WTC11 (cell line): ENCODE measurements around the gene TEAD1. TPM values are rescaled to one million over a fixed set of nuclear protein-coding genes. Genes with fewer than 3 reads are reported as not detected.

Experiments
- ATAC-seq: fragments of 200-7000 bp; cut with Tn5 transposase; 2 replicates; pipeline ENCODE4 v1.10.0; 2021; ENCODE audit warnings: mild to moderate bottlenecking, moderate library complexity
- CTCF ChIA-PET: fragments of 300-600 bp; sonication (Branson Sonifier 250); formaldehyde crosslinking; loops from one replicate; lab custom pipeline; 2021; ENCODE audit warnings: antibody characterized with exemption; lab: Charles Lee
- POLR2A ChIA-PET: fragments of 350-600 bp; sonication (Branson Sonifier 250); formaldehyde crosslinking; loops from one replicate; lab custom pipeline; 2021; ENCODE audit warnings: antibody characterized with exemption; lab: Charles Lee
- DNase-seq: peaks from one replicate; pipeline ENCODE4 v3.0.0; 2021; ENCODE audit warnings: low spot score
- H3K27ac Mint-ChIP-seq: 2 replicates; pipeline ENCODE4 v1.8.0; 2021; ENCODE audit warnings: mixed read lengths
- H3K27me3 Mint-ChIP-seq: 2 replicates; pipeline ENCODE4 v1.8.0; 2021; ENCODE audit warnings: low read depth, mild to moderate bottlenecking, moderate library complexity, mixed read lengths
- H3K36me3 Mint-ChIP-seq: 2 replicates; pipeline ENCODE4 v1.8.0; 2021; ENCODE audit warnings: mixed read lengths
- H3K4me1 Mint-ChIP-seq: 2 replicates; pipeline ENCODE4 v1.8.0; 2022; ENCODE audit warnings: mixed read lengths
- H3K4me3 Mint-ChIP-seq: 2 replicates; pipeline ENCODE4 v1.8.0; 2021; ENCODE audit warnings: mild to moderate bottlenecking, moderate library complexity, mixed read lengths
- H3K9me3 Mint-ChIP-seq: 2 replicates; pipeline ENCODE4 v1.8.0; 2021; ENCODE audit warnings: mixed read lengths
- ATF1 ChIP-seq: sonication (generic); formaldehyde crosslinking; IDR thresholded peaks from 2 replicates; pipeline ENCODE4 v1.8.1; 2023; ENCODE audit warnings: mild to moderate bottlenecking, moderate library complexity, missing genetic modification reagents
- ATF2 ChIP-seq: sonication (generic); formaldehyde crosslinking; IDR thresholded peaks from 2 replicates; pipeline ENCODE4 v1.8.1; 2022; ENCODE audit warnings: low read depth, missing genetic modification reagents, borderline replicate concordance
- CREB1 ChIP-seq: sonication (generic); formaldehyde crosslinking; IDR thresholded peaks from 2 replicates; pipeline ENCODE4 v1.8.0; 2023; ENCODE audit warnings: mild to moderate bottlenecking, missing genetic modification reagents
- E2F5 ChIP-seq: sonication (generic); formaldehyde crosslinking; IDR thresholded peaks from 2 replicates; pipeline ENCODE4 v1.8.1; 2022; ENCODE audit warnings: mild to moderate bottlenecking, moderate library complexity, missing genetic modification reagents
- ELF4 ChIP-seq: sonication (generic); formaldehyde crosslinking; IDR thresholded peaks from 2 replicates; pipeline ENCODE4 v1.8.1; 2022; ENCODE audit warnings: low read depth, mild to moderate bottlenecking, moderate library complexity, missing genetic modification reagents
- ESRRA ChIP-seq: sonication (generic); formaldehyde crosslinking; IDR thresholded peaks from 2 replicates; pipeline ENCODE4 v1.8.1; 2022; ENCODE audit warnings: mild to moderate bottlenecking, missing genetic modification reagents, borderline replicate concordance
- GRHL2 ChIP-seq: fragments of 250-450 bp; sonication (Bioruptor Pico); IDR thresholded peaks from 2 replicates; pipeline ENCODE4 v1.8.0; 2022; ENCODE audit warnings: mild to moderate bottlenecking, moderate library complexity; ENCODE audit not compliant: insufficient replicate concordance, severe bottlenecking
- JAZF1 ChIP-seq: fragments of 250-450 bp; sonication (Bioruptor Pico); IDR thresholded peaks from 2 replicates; pipeline ENCODE4 v1.9.0; 2021; ENCODE audit warnings: moderate library complexity, mild to moderate bottlenecking, inconsistent platforms
- MAX ChIP-seq: sonication (generic); formaldehyde crosslinking; IDR thresholded peaks from 2 replicates; pipeline ENCODE4 v1.8.0; 2022; ENCODE audit warnings: mild to moderate bottlenecking, missing genetic modification reagents
- MLX ChIP-seq: sonication (generic); formaldehyde crosslinking; IDR thresholded peaks from 2 replicates; pipeline ENCODE4 v1.8.1; 2023; ENCODE audit warnings: mild to moderate bottlenecking, missing genetic modification reagents, moderate library complexity
- NFATC4 ChIP-seq: fragments of 250-450 bp; sonication (Bioruptor Pico); IDR thresholded peaks from 2 replicates; pipeline ENCODE4 v1.9.0; 2021; ENCODE audit warnings: mild to moderate bottlenecking
- NR2C2 ChIP-seq: sonication (generic); formaldehyde crosslinking; IDR thresholded peaks from 2 replicates; pipeline ENCODE4 v1.8.0; 2022; ENCODE audit warnings: mild to moderate bottlenecking, missing genetic modification reagents
- RELA ChIP-seq: sonication (generic); formaldehyde crosslinking; IDR thresholded peaks from 2 replicates; pipeline ENCODE4 v1.8.1; 2022; ENCODE audit warnings: missing genetic modification reagents, mild to moderate bottlenecking, borderline replicate concordance
- ZNF121 ChIP-seq: sonication (generic); formaldehyde crosslinking; IDR thresholded peaks from 2 replicates; pipeline ENCODE4 v1.8.0; 2023; ENCODE audit warnings: missing genetic modification reagents
- ZNF317 ChIP-seq: sonication (generic); formaldehyde crosslinking; IDR thresholded peaks from 2 replicates; pipeline ENCODE4 v1.8.1; 2023; ENCODE audit warnings: low read depth, mild to moderate bottlenecking, moderate library complexity, missing genetic modification reagents, borderline replicate concordance
- ZNF396 ChIP-seq: fragments of 250-450 bp; sonication (Bioruptor Pico); IDR thresholded peaks from 2 replicates; pipeline ENCODE4 v1.8.0; 2021; ENCODE audit warnings: mild to moderate bottlenecking, moderate library complexity, borderline replicate concordance
- ZNF532 ChIP-seq: fragments of 250-450 bp; sonication (Bioruptor Pico); IDR thresholded peaks from 2 replicates; pipeline ENCODE4 v1.9.0; 2021; ENCODE audit warnings: mild to moderate bottlenecking, borderline replicate concordance
- total RNA-seq: library from RNA; stranded (reverse); gene quantifications from 3 replicates; pipeline ENCODE4 v1.2.3, GENCODE V29; 2021
- TF ChIP-seq, protein P1 (sequence below): fragments of 250-450 bp; sonication (Bioruptor Pico); IDR thresholded peaks from 2 replicates; pipeline ENCODE4 v1.9.0; 2021; ENCODE audit warnings: mild to moderate bottlenecking
- TF ChIP-seq, protein P2 (sequence below): sonication (generic); formaldehyde crosslinking; conservative IDR thresholded peaks from 2 replicates; pipeline ENCODE4 v1.8.1; 2022; ENCODE audit warnings: mild to moderate bottlenecking, missing genetic modification reagents
- TF ChIP-seq, protein P3 (sequence below): sonication (generic); formaldehyde crosslinking; IDR thresholded peaks from 2 replicates; pipeline ENCODE4 v1.8.1; 2022; ENCODE audit warnings: mild to moderate bottlenecking, missing genetic modification reagents, moderate library complexity, borderline replicate concordance

The TEAD1 gene
- total RNA-seq, 1 experiment from 2014 or later = 79.9 TPM

GRCh38 chr11:12750181-12750580 is 76.0 kb downstream of the TEAD1 start:
- Mint-ChIP-seq H3K27ac (peak overlapping the region; percentile 38; the same call in 1 of the 2 replicates), H3K36me3 (no peaks in the 10 kb centered on the region), H3K27me3 (no peaks in the 10 kb centered on the region), H3K4me1 (peaks cover 88% of the 10 kb centered on the region), H3K4me3 (no peak overlapping the region), H3K9me3 (no peaks in the 10 kb centered on the region)
- TF ChIP-seq, protein P1, sequence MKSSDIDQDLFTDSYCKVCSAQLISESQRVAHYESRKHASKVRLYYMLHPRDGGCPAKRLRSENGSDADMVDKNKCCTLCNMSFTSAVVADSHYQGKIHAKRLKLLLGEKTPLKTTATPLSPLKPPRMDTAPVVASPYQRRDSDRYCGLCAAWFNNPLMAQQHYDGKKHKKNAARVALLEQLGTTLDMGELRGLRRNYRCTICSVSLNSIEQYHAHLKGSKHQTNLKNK (CRISPR knock-in tag) = no peak
- TF ChIP-seq ELF4 (CRISPR knock-in tag) (no peak), E2F5 (no peak), ZNF121 (no peak), NFATC4 (CRISPR knock-in tag) (no peak), GRHL2 (CRISPR knock-in tag) (no peak), NR2C2 (CRISPR knock-in tag) (no peak), ATF1 (CRISPR knock-in tag) (no peak), JAZF1 (CRISPR knock-in tag) (no peak), MLX (CRISPR knock-in tag) (no peak)
- TF ChIP-seq, protein P2, sequence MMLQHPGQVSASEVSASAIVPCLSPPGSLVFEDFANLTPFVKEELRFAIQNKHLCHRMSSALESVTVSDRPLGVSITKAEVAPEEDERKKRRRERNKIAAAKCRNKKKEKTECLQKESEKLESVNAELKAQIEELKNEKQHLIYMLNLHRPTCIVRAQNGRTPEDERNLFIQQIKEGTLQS = no peak
- no peak for DNase-seq
- ChIA-PET CTCF (no interaction called here), POLR2A (no interaction called here)
- no peak for ATAC-seq

DNA sequence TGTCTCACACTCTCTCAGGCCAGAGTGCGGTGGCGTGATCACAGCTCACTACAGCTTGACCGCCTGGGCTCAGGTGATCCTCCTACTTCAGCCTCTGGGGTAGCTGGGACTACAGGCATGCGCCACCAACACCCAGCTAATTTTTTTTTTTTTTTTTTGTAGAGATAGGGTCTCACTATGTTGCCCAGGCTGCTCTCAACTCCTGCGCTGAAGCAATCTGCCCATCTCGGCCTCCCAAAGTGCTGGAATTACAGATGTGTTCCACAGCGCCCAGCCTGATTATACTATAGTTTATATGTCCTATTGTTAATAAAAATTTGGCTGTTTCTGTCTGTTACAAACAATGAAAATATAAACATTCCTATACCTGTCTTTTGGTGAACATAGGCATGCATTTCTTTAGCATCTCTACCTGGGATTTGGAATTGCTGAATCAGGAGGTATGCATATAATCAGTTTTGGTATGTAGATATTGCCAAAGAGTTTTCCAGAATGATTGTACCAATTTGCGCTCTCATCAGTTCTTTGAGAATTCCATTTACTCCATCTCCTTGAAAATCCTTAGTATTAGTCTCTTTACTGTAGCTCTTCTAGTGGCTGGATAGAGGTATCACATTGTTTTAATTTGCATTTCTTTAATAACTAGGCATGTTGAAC is 78.8 kb downstream of the TEAD1 start:
- DNase-seq (no peak), ATAC-seq (no peak)
- peaks cover 82% of the 10 kb centered on the region for H3K4me1 Mint-ChIP-seq
- CTCF ChIA-PET = interaction anchor here (0.6 to 0.7 kb wide), 2 partner anchors 380 to 449 kb away, joined by 3 read pairs; no protein-coding TSS in a partner anchor
- TF ChIP-seq ZNF317 (CRISPR knock-in tag) = no peak
- TF ChIP-seq ZNF121 = peak; percentile 70; the same call in 1 of the 2 replicates
- H3K9me3 Mint-ChIP-seq = no peaks in the 10 kb centered on the region
- POLR2A ChIA-PET = interaction anchor here (0.6 kb wide), 1 partner anchor 19 kb away, joined by 3 read pairs; no protein-coding TSS in a partner anchor
- H3K27ac Mint-ChIP-seq = no peak overlapping the region
- H3K4me3 Mint-ChIP-seq = no peak overlapping the region
- no peaks in the 10 kb centered on the region for H3K36me3 Mint-ChIP-seq
- H3K27me3 Mint-ChIP-seq = no peaks in the 10 kb centered on the region

DNA sequence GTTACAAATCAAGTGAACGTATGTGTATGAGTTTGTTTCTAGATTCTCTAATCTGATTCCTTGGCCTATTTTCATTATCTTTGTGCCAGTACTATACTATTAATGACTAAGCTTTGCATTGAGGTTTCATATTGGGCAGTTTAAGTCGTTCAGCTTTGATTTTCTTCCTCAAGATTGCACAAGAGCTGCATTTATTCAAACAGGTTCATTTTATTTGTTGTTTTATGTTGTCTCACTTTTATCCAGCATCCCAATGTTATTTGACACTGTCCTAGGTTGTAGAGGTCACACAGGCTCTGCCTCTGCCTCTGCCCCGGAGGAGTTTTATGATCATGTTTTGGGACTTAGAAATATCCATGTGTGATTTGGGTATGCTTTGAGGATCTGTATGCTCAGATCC is 79.8 kb downstream of the TEAD1 start:
- POLR2A ChIA-PET = no interaction called here
- Mint-ChIP-seq H3K4me3 (no peak overlapping the region), H3K36me3 (no peaks in the 10 kb centered on the region)
- TF ChIP-seq ZNF396 (CRISPR knock-in tag) (no peak), RELA (no peak), ZNF532 (no peak), CREB1 (no peak), GRHL2 (CRISPR knock-in tag) (no peak), MAX (no peak), ATF2 (no peak), ESRRA (no peak), ELF4 (CRISPR knock-in tag) (no peak)
- TF ChIP-seq, protein P3, sequence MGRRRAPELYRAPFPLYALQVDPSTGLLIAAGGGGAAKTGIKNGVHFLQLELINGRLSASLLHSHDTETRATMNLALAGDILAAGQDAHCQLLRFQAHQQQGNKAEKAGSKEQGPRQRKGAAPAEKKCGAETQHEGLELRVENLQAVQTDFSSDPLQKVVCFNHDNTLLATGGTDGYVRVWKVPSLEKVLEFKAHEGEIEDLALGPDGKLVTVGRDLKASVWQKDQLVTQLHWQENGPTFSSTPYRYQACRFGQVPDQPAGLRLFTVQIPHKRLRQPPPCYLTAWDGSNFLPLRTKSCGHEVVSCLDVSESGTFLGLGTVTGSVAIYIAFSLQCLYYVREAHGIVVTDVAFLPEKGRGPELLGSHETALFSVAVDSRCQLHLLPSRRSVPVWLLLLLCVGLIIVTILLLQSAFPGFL (CRISPR knock-in tag) = no peak

More for the DNA sequence above, 79.8 kb downstream of the TEAD1 start:
- Mint-ChIP-seq H3K4me1 (peaks cover 74% of the 10 kb centered on the region), H3K27ac (peak overlapping the region; percentile 2), H3K9me3 (no peaks in the 10 kb centered on the region), H3K27me3 (no peaks in the 10 kb centered on the region)
- CTCF ChIA-PET = no interaction called here
- DNase-seq (no peak), ATAC-seq (no peak)
